ENCODE data around the gene CDT1.

The CDT1 gene

DNA sequence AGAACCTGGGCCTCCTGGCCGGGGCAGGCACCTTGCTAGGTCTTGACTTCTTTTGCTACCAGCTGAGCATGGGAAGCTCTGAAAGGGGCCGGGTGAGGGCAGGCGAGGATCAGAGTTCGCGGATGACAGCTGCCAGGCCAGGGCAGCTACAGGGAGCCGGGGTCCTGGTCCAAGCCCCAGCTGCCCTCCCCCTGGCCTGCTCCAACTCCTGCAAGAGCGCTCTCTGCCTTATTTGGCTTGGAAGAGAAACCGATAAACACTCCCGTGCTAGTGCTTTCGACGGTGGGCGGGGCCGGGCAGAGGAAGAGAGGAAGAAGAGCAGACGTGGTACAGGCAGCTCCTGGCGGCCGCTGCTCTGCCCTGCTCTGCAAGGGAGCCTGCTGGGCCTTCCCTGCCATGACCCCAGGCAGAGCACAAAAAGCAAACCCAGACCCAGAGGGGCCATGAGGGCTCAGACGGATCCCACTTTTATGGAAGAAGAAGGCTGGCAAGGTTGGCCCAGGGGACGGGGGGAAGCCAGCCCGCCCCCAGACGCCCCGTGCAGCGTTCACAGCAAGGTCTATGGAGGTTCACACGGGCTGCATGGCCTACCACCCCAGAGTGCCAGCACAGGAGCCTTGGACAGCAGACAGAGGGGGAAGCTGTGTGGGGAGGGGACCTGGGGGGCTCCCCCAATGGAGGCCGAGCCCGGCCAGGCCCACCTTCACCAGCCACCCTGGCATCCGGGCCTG is 44.2 kb upstream of the CDT1 start:
- Histone ChIP-seq H3K4me3 (ENCODE audit: insufficient read length, low read depth) (no peak overlapping the region), H3K9me3 (ENCODE audit: insufficient read depth, low read length) (no peaks in the 10 kb centered on the region), H3K4me1 (ENCODE audit: insufficient read depth, insufficient read length) (peaks cover 60% of the 10 kb centered on the region), H3K9ac (ENCODE audit: insufficient read length, low read depth) (no peak overlapping the region), H3K36me3 (ENCODE audit: insufficient read depth, insufficient read length, low read length) (peaks cover 48% of the 10 kb centered on the region), H3K27me3 (ENCODE audit: insufficient read depth, insufficient read length) (peaks cover 13% of the 10 kb centered on the region)
- no peak for DNase-seq (ENCODE audit: low read depth, low spot score)
- no peak for TF ChIP-seq SUZ12 (IDR thresholded peaks at IDR 0.05; ENCODE audit: extremely low read depth, insufficient read depth, insufficient read length)
- no peak for TF ChIP-seq ZNF274 (IDR thresholded peaks at IDR 0.05; ENCODE audit: low read depth, low read length)
- TF ChIP-seq YY1 (IDR thresholded peaks at IDR 0.05; ENCODE audit: insufficient read depth, insufficient read length) = no peak

DNA sequence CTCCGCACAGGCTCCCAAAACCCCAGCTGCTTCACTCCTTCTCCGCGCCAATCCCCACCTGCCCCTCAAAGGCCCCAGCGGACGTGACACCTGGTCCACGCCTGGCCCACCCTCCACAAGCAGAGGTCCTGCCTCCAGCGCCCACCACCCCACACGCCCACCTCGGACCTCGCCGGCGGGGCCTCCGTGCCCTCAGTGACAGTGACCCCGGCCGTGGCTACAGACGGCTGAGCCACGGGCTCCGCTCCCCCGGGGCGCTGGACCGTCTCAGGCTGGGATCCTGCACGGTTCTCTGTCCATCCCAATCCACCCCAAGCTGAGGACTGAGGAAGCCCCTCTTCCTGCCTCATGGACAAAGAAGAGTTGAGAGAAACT is 43.6 kb upstream of the CDT1 start:
- H3K27me3 ChIP-seq (ENCODE audit: insufficient read depth, insufficient read length) = peaks cover 17% of the 10 kb centered on the region
- no peaks in the 10 kb centered on the region for H3K9me3 ChIP-seq (ENCODE audit: insufficient read depth, low read length)
- no peak overlapping the region for H3K9ac ChIP-seq (ENCODE audit: insufficient read length, low read depth)
- H3K4me3 ChIP-seq (ENCODE audit: insufficient read length, low read depth) = no peak overlapping the region
- peaks cover 45% of the 10 kb centered on the region for H3K36me3 ChIP-seq (ENCODE audit: insufficient read depth, insufficient read length, low read length)
- peaks cover 58% of the 10 kb centered on the region for H3K4me1 ChIP-seq (ENCODE audit: insufficient read depth, insufficient read length)
- DNase-seq (ENCODE audit: low read depth, low spot score) = no peak
- TF ChIP-seq YY1 (IDR thresholded peaks at IDR 0.05; ENCODE audit: insufficient read depth, insufficient read length) (no peak), ZNF274 (IDR thresholded peaks at IDR 0.05; ENCODE audit: low read depth, low read length) (no peak), SUZ12 (IDR thresholded peaks at IDR 0.05; ENCODE audit: extremely low read depth, insufficient read depth, insufficient read length) (no peak)

DNA sequence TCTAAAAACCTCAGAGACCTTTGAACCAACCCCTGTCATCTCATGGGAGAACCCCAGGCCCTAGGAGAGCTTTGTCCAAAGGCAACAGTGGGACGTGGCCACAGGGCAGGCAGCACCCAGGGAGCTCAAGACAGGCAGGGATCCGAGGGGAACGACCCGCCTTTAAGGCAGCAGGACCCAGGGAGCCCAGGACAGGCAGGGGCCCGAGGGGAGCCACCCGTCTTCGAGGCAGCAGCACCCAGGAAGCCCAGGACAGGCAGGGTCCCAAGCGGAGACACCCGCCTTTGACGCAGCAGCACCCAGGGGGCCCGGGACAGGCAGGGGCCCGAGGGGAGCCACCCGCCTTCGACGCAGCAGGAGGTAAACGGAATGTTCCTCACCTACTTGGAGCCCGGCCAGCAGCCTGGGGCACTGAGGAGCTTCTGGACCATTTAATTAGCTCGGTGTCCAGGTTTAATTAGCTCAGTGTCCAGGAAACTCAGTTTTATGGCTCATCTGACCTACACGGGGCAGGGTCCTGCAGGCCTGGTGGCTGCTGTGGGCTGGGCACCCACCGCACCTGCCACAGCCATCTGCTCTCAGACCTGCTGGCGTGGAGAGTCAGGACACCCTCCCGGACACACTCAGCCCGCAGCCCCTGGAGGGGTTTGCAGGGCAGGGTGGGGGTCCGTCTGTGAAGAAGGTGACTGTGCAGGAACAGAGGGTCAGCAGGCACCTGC is 43.0 kb upstream of the CDT1 start:
- Histone ChIP-seq H3K9ac (ENCODE audit: insufficient read length, low read depth) (no peak overlapping the region), H3K36me3 (ENCODE audit: insufficient read depth, insufficient read length, low read length) (peaks cover 45% of the 10 kb centered on the region), H3K9me3 (ENCODE audit: insufficient read depth, low read length) (no peaks in the 10 kb centered on the region), H3K27me3 (ENCODE audit: insufficient read depth, insufficient read length) (peaks cover 21% of the 10 kb centered on the region), H3K4me3 (ENCODE audit: insufficient read length, low read depth) (no peak overlapping the region), H3K4me1 (ENCODE audit: insufficient read depth, insufficient read length) (peaks cover 60% of the 10 kb centered on the region)
- no peak for DNase-seq (ENCODE audit: low read depth, low spot score)
- no peak for TF ChIP-seq SUZ12 (IDR thresholded peaks at IDR 0.05; ENCODE audit: extremely low read depth, insufficient read depth, insufficient read length)

DNA sequence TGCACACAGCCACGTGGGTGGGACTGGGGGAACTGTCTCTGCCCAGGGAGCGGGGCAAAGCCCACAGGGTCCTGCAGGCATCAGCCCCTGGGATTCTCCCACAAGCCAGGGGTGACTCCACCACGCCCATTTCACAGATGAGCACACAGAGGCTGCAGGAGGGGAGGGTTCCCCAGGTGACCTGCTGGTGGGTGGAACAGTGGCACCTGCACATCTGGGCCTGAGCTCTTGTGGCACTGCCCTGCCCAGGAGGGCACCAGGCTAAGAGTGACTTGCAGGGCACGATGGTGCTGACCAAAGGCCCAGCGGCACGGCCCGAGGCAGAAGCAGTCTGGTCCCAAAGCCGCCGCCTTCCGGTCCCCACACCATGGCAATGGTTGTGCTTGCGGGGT is 42.5 kb upstream of the CDT1 start:
- no peak for DNase-seq (ENCODE audit: low read depth, low spot score)
- no peak for TF ChIP-seq YY1 (IDR thresholded peaks at IDR 0.05; ENCODE audit: insufficient read depth, insufficient read length)
- no peak for TF ChIP-seq SUZ12 (IDR thresholded peaks at IDR 0.05; ENCODE audit: extremely low read depth, insufficient read depth, insufficient read length)
- no peak for TF ChIP-seq ZNF274 (IDR thresholded peaks at IDR 0.05; ENCODE audit: low read depth, low read length)

DNA sequence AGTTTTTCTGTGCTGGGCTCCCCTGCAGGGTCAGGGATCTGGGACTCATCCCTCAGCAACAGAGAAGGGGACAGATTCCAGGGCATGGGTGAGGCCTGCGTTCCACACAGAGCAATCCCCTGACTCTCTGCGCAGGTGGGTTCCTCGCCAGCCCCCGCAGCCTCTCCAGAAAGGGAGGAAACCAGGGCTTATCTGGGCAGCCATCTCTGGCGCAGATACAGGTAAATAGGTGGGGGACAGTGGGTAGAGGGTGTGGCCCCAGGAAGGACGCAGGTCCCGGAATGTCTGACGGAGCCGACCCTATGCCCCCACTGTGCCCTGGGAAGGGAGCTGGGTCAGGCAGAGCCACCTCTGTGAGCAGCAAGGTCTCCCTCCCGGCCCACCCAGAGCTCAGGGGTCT is 41.8 kb upstream of the CDT1 start:
- no peak for TF ChIP-seq SUZ12 (IDR thresholded peaks at IDR 0.05; ENCODE audit: extremely low read depth, insufficient read depth, insufficient read length)
- no peak for TF ChIP-seq ZNF274 (IDR thresholded peaks at IDR 0.05; ENCODE audit: low read depth, low read length)
- TF ChIP-seq YY1 (IDR thresholded peaks at IDR 0.05; ENCODE audit: insufficient read depth, insufficient read length) = no peak
- Histone ChIP-seq H3K9me3 (ENCODE audit: insufficient read depth, low read length) (no peaks in the 10 kb centered on the region), H3K9ac (ENCODE audit: insufficient read length, low read depth) (peak overlapping the region; percentile 29), H3K4me3 (ENCODE audit: insufficient read length, low read depth) (no peak overlapping the region), H3K4me1 (ENCODE audit: insufficient read depth, insufficient read length) (peaks cover 57% of the 10 kb centered on the region), H3K27me3 (ENCODE audit: insufficient read depth, insufficient read length) (peaks cover 30% of the 10 kb centered on the region), H3K36me3 (ENCODE audit: insufficient read depth, insufficient read length, low read length) (peaks cover 53% of the 10 kb centered on the region)
- no peak for DNase-seq (ENCODE audit: low read depth, low spot score)

More for the DNA sequence above, 42.5 kb upstream of the CDT1 start:
- Histone ChIP-seq H3K9me3 (ENCODE audit: insufficient read depth, low read length) (no peaks in the 10 kb centered on the region), H3K4me3 (ENCODE audit: insufficient read length, low read depth) (no peak overlapping the region), H3K27me3 (ENCODE audit: insufficient read depth, insufficient read length) (peaks cover 25% of the 10 kb centered on the region), H3K4me1 (ENCODE audit: insufficient read depth, insufficient read length) (peaks cover 55% of the 10 kb centered on the region), H3K36me3 (ENCODE audit: insufficient read depth, insufficient read length, low read length) (peaks cover 49% of the 10 kb centered on the region), H3K9ac (ENCODE audit: insufficient read length, low read depth) (no peak overlapping the region)

DNA sequence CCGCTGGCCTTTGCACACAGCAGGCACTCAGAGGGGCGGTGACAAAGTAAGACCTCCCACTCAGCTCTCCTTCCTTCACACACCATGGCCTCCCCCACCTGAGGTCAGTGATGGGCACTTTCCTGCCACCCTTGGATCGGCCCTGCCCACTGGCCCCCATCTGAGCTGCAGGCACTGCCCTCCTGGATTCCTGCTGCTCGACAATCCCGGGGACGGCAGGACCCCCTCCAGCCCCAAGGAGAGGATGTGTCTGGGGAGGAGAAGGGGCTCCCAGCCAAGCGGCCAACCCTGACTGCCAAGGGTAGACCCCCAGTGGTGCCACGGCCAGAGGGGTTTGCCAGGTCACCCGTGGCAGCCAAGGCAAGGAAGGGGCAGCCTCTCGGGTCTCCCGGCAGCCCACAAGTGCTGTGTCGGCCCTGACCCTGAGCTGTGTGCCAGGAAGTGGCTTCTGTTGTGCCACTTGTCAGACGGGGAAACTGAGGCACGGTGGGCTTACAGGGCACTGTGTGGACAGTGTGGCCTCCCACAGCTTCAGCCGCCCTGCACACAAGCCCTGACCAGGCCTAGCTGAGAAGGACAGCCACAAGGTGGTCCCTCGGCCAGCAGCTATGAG is 41.2 kb upstream of the CDT1 start:
- Histone ChIP-seq H3K27me3 (ENCODE audit: insufficient read depth, insufficient read length) (peaks cover 36% of the 10 kb centered on the region), H3K36me3 (ENCODE audit: insufficient read depth, insufficient read length, low read length) (peaks cover 53% of the 10 kb centered on the region), H3K9ac (ENCODE audit: insufficient read length, low read depth) (peak overlapping the region; percentile 47), H3K4me1 (ENCODE audit: insufficient read depth, insufficient read length) (peaks cover 59% of the 10 kb centered on the region), H3K4me3 (ENCODE audit: insufficient read length, low read depth) (no peak overlapping the region), H3K9me3 (ENCODE audit: insufficient read depth, low read length) (no peaks in the 10 kb centered on the region)
- TF ChIP-seq ZNF274 (IDR thresholded peaks at IDR 0.05; ENCODE audit: low read depth, low read length) = no peak
- no peak for TF ChIP-seq SUZ12 (IDR thresholded peaks at IDR 0.05; ENCODE audit: extremely low read depth, insufficient read depth, insufficient read length)
- TF ChIP-seq YY1 (IDR thresholded peaks at IDR 0.05; ENCODE audit: insufficient read depth, insufficient read length) = no peak
- no peak for DNase-seq (ENCODE audit: low read depth, low spot score)

DNA sequence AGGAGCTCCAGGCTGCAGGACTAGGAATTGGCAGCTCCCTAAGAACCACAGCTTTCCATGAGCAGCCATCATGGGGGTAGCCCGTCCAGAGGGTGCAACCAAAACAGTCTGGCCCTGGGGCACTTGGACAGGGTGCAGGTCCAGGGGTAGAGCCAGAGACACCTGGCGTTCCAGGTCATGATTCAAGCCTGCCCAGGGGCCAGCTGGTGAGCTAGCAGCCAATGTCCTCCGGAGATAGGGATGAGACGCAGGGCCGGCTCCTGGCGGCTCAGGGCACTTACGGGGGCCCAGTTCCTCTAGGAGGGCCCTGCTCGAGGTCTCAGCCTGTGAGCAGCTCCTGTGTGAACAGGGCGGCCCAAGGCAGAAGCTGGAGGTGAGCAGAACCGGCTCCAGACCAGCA is 40.6 kb upstream of the CDT1 start:
- Histone ChIP-seq H3K9me3 (ENCODE audit: insufficient read depth, low read length) (no peaks in the 10 kb centered on the region), H3K36me3 (ENCODE audit: insufficient read depth, insufficient read length, low read length) (peaks cover 50% of the 10 kb centered on the region), H3K27me3 (ENCODE audit: insufficient read depth, insufficient read length) (peaks cover 42% of the 10 kb centered on the region), H3K4me3 (ENCODE audit: insufficient read length, low read depth) (no peak overlapping the region), H3K4me1 (ENCODE audit: insufficient read depth, insufficient read length) (peaks cover 64% of the 10 kb centered on the region), H3K9ac (ENCODE audit: insufficient read length, low read depth) (peak overlapping the region; percentile 6)
- DNase-seq (ENCODE audit: low read depth, low spot score) = no peak
- TF ChIP-seq SUZ12 (IDR thresholded peaks at IDR 0.05; ENCODE audit: extremely low read depth, insufficient read depth, insufficient read length) = no peak
- no peak for TF ChIP-seq YY1 (IDR thresholded peaks at IDR 0.05; ENCODE audit: insufficient read depth, insufficient read length)
- no peak for TF ChIP-seq ZNF274 (IDR thresholded peaks at IDR 0.05; ENCODE audit: low read depth, low read length)

Data from NT2/D1 (cell line).